IMR-90 (cell line): ENCODE results near the gene PPP2R5A. TPM values are rescaled to one million over a fixed set of nuclear protein-coding genes. Genes with fewer than 3 reads are reported as not detected.

Experiments used
- ATAC-seq: fragments of 200-7000 bp; cut with Tn5 transposase; 2 replicates; pipeline ENCODE4 v1.9.1; 2020; ENCODE audit warnings: low read depth, mild to moderate bottlenecking, moderate library complexity
- BruUV-seq: library from RNA; stranded (reverse); fragments of 400-500 nt; replicated peaks from 2 replicates; lab custom pipeline; 2021; lab: Mats Ljungman, UMichigan
- CTCF ChIA-PET: fragments of 300-600 bp; formaldehyde crosslinking; extraction: SDS; loops from one replicate; lab custom pipeline; 2021; ENCODE audit warnings: antibody characterized with exemption; lab: Yijun Ruan, JAX
- POLR2A ChIA-PET: fragments of 300-600 bp; sonication (Branson Sonifier 250); formaldehyde crosslinking; loops from one replicate; lab custom pipeline; 2022; ENCODE audit warnings: antibody characterized with exemption; ENCODE audit not compliant: unreplicated experiment; lab: Charles Lee
- DNase-seq: peaks from one replicate; pipeline ENCODE4 v3.0.0; 2013
- H2AFZ ChIP-seq: replicated peaks from 2 replicates; pipeline ENCODE3; 2013; ENCODE audit warnings: low read length, mild to moderate bottlenecking; ENCODE audit not compliant: poor library complexity
- H2AK5ac ChIP-seq: 2 replicates; pipeline ENCODE4 v1.6.1; 2013; ENCODE audit warnings: low read depth, low read length, inconsistent platforms
- H2AK9ac ChIP-seq: replicated peaks from 2 replicates; pipeline ENCODE3; 2013; ENCODE audit warnings: mild to moderate bottlenecking, low read depth, low read length, moderate library complexity; ENCODE audit not compliant: poor library complexity
- H2BK120ac ChIP-seq: 2 replicates; pipeline ENCODE4 v1.6.1; 2013; ENCODE audit warnings: low read depth, low read length, inconsistent platforms
- H2BK15ac ChIP-seq: 3 replicates; pipeline ENCODE4 v1.6.1; 2013; ENCODE audit warnings: low read depth, low read length, inconsistent platforms
- H2BK20ac ChIP-seq: 2 replicates; pipeline ENCODE4 v1.6.1; 2013; ENCODE audit warnings: low read depth, mild to moderate bottlenecking, inconsistent platforms, low read length, moderate library complexity
- H2BK5ac ChIP-seq: 2 replicates; pipeline ENCODE4 v1.6.1; 2013; ENCODE audit warnings: mild to moderate bottlenecking, low read depth, low read length, inconsistent platforms; ENCODE audit not compliant: poor library complexity, severe bottlenecking
- H3K14ac ChIP-seq: replicated peaks from 2 replicates; pipeline ENCODE4 v1.6.1; 2013; ENCODE audit warnings: low read depth, low read length, inconsistent platforms
- H3K18ac ChIP-seq: 2 replicates; pipeline ENCODE4 v1.6.1; 2013; ENCODE audit warnings: low read depth, low read length, control low read depth
- H3K23ac ChIP-seq: 2 replicates; pipeline ENCODE4 v1.6.1; 2013; ENCODE audit warnings: low read depth, low read length, inconsistent platforms
- H3K27ac ChIP-seq: 2 replicates; pipeline ENCODE4 v1.5.1; 2013; ENCODE audit warnings: mild to moderate bottlenecking, control low read depth, low read length; ENCODE audit not compliant: insufficient read depth
- H3K27me3 ChIP-seq: 2 replicates; pipeline ENCODE4 v1.6.1; 2013; ENCODE audit warnings: low read length; ENCODE audit not compliant: control insufficient read depth, insufficient read depth
- H3K36me3 ChIP-seq: 2 replicates; pipeline ENCODE4 v1.6.1; 2013; ENCODE audit warnings: low read length, mixed read lengths; ENCODE audit not compliant: control insufficient read depth, insufficient read depth
- H3K4ac ChIP-seq: 2 replicates; pipeline ENCODE4 v1.6.1; 2013; ENCODE audit warnings: low read depth, low read length, inconsistent platforms
- H3K4me1 ChIP-seq: 2 replicates; pipeline ENCODE4 v1.6.1; 2013; ENCODE audit warnings: low read length, mixed read lengths; ENCODE audit not compliant: control insufficient read depth, insufficient read depth
- H3K4me2 ChIP-seq: 2 replicates; pipeline ENCODE4 v1.6.1; 2013; ENCODE audit warnings: low read depth, mild to moderate bottlenecking, control low read depth, low read length, moderate library complexity
- H3K4me3 ChIP-seq: 2 replicates; pipeline ENCODE4 v1.5.1; 2013; ENCODE audit warnings: low read depth, mild to moderate bottlenecking, control low read depth, low read length, moderate library complexity; ENCODE audit not compliant: insufficient read depth
- H3K56ac ChIP-seq: 2 replicates; pipeline ENCODE4 v1.6.1; 2013; ENCODE audit warnings: low read length, inconsistent platforms; ENCODE audit not compliant: insufficient read depth; ENCODE audit errors: extremely low read depth
- H3K79me1 ChIP-seq, 2 experiments: 2 replicates each; pipeline ENCODE4 v1.6.1; 2013; ENCODE audit warnings: low read length in 2 of 2, inconsistent platforms in 1 of 2, low read depth in 1 of 2
- H3K9ac ChIP-seq: 2 replicates; pipeline ENCODE4 v1.6.1; 2013; ENCODE audit warnings: low read depth, low read length, control low read depth
- H3K9me1 ChIP-seq: 2 replicates; pipeline ENCODE4 v1.6.1; 2013; ENCODE audit warnings: low read length, inconsistent platforms; ENCODE audit not compliant: insufficient read depth
- H3K9me3 ChIP-seq: 2 replicates; pipeline ENCODE4 v1.6.1; 2013; ENCODE audit warnings: low read length; ENCODE audit not compliant: control insufficient read depth, insufficient read depth
- H4K20me1 ChIP-seq: 2 replicates; pipeline ENCODE4 v1.6.1; 2013; ENCODE audit warnings: low read length, inconsistent platforms; ENCODE audit not compliant: insufficient read depth
- H4K5ac ChIP-seq: 2 replicates; pipeline ENCODE4 v1.6.1; 2013; ENCODE audit warnings: mild to moderate bottlenecking, low read depth, low read length, control low read depth
- H4K8ac ChIP-seq, 2 experiments: 2 replicates each; pipeline ENCODE4 v1.6.1; 2013; ENCODE audit warnings: low read depth in 2 of 2, low read length in 2 of 2, control low read depth in 1 of 2, inconsistent platforms in 1 of 2
- H4K91ac ChIP-seq: 2 replicates; pipeline ENCODE4 v1.6.1; 2013; ENCODE audit warnings: low read depth, low read length, inconsistent platforms; ENCODE audit not compliant: insufficient read depth
- BHLHE40 ChIP-seq: fragments of 150-350 bp; IDR thresholded peaks from 2 replicates; pipeline ENCODE4 v1.6.1; 2016; ENCODE audit warnings: mild to moderate bottlenecking, low read depth, low read length
- CEBPB ChIP-seq: IDR thresholded peaks from 2 replicates; pipeline ENCODE4 v1.6.1; 2012; ENCODE audit warnings: low read depth, low read length, improper control_type of control experiment
- CHD1 ChIP-seq: IDR thresholded peaks from 2 replicates; pipeline ENCODE4 v1.6.1; 2012; ENCODE audit warnings: low read depth, low read length, improper control_type of control experiment
- CTCF ChIP-seq: conservative IDR thresholded peaks from 2 replicates; pipeline ENCODE4 v1.5.1; 2012; ENCODE audit warnings: mild to moderate bottlenecking, low read depth, low read length, improper control_type of control experiment
- ELK1 ChIP-seq: fragments of 150-350 bp; IDR thresholded peaks from 2 replicates; pipeline ENCODE4 v1.6.1; 2016; ENCODE audit warnings: low read depth, mild to moderate bottlenecking, low read length, moderate library complexity, borderline replicate concordance
- FOS ChIP-seq: fragments of 150-350 bp; IDR thresholded peaks from 2 replicates; pipeline ENCODE4 v1.6.1; 2016; ENCODE audit warnings: low read depth, low read length
- MAFK ChIP-seq: IDR thresholded peaks from 2 replicates; pipeline ENCODE4 v1.6.1; 2012; ENCODE audit warnings: low read depth, low read length, improper control_type of control experiment
- MAZ ChIP-seq: IDR thresholded peaks from 2 replicates; pipeline ENCODE4 v1.6.1; 2012; ENCODE audit warnings: low read depth, mild to moderate bottlenecking, low read length, improper control_type of control experiment, moderate library complexity, borderline replicate concordance
- MXI1 ChIP-seq: IDR thresholded peaks from 2 replicates; pipeline ENCODE4 v1.6.1; 2012; ENCODE audit warnings: low read depth, mild to moderate bottlenecking, low read length, moderate library complexity, borderline replicate concordance
- NFE2L2 ChIP-seq: fragments of 150-350 bp; IDR thresholded peaks from 2 replicates; pipeline ENCODE4 v1.6.1; 2016; ENCODE audit warnings: low read depth, mild to moderate bottlenecking, low read length
- POLR2A ChIP-seq: IDR thresholded peaks from 2 replicates; pipeline ENCODE4 v1.6.1; 2012; ENCODE audit warnings: mild to moderate bottlenecking, low read depth, low read length
- RAD21 ChIP-seq: IDR thresholded peaks from 2 replicates; pipeline ENCODE4 v1.6.1; 2012; ENCODE audit warnings: low read length, improper control_type of control experiment
- RCOR1 ChIP-seq: IDR thresholded peaks from 2 replicates; pipeline ENCODE4 v1.6.1; 2012; ENCODE audit warnings: mild to moderate bottlenecking, low read length, improper control_type of control experiment; ENCODE audit not compliant: insufficient replicate concordance
- RFX5 ChIP-seq: IDR thresholded peaks from 2 replicates; pipeline ENCODE4 v1.8.0; 2012; ENCODE audit warnings: low read depth, mild to moderate bottlenecking, low read length, moderate library complexity
- SMC3 ChIP-seq: fragments of 150-350 bp; IDR thresholded peaks from 2 replicates; pipeline ENCODE4 v1.6.1; 2016; ENCODE audit warnings: low read depth, mild to moderate bottlenecking, antibody characterized with exemption, low read length, moderate library complexity
- USF2 ChIP-seq: fragments of 150-350 bp; IDR thresholded peaks from 2 replicates; pipeline ENCODE4 v1.6.1; 2017; ENCODE audit warnings: mild to moderate bottlenecking, antibody characterized with exemption, low read length, low read depth
- WGBS, 2 experiments: methylation state at CpG; one replicate each; pipeline versions ENCODE4 v1.1.5 to v1.1.7; 2013; ENCODE audit warnings: missing lambda C conversion rate in 2 of 2; ENCODE audit not compliant: insufficient read length in 1 of 2; ENCODE audit errors: extremely low coverage in 2 of 2; 5-methylcytosine and 5-hydroxymethylcytosine counted together
- dilution Hi-C: fragments of 300-500 bp; cut with HindIII; formaldehyde crosslinking; loops from one replicate; pipeline ENCODE4 v1.14.3; 2018; ENCODE audit warnings: low sequenced_read_pairs; ENCODE audit not compliant: unreplicated experiment
- in situ Hi-C: fragments of 300-500 bp; cut with MboI; formaldehyde crosslinking; loops from 3 replicates; pipeline ENCODE4 v1.14.3; 2019; ENCODE audit warnings: low sequenced_read_pairs, inconsistent platforms, mixed read lengths
- intact Hi-C: fragments of 100-400 bp; cut with micrococcal nuclease; formaldehyde crosslinking; loops from 2 replicates; pipeline ENCODE4 v1.10.0; 2022
- polyA plus RNA-seq, 3 experiments: library from polyadenylated mRNA; depleted of rRNA; stranded (reverse); fragments of >200 nt; gene quantifications; 2 replicates each; pipeline ENCODE4 v1.2.3, GENCODE V29; 2012; ENCODE audit warnings: low replicate concordance in 1 of 3
- total RNA-seq: library from RNA; depleted of rRNA; stranded (reverse); fragments of >200 nt; gene quantifications from 2 replicates; pipeline ENCODE4 v1.2.3, GENCODE V29; 2012

Gene PPP2R5A
- total and polyA plus RNA-seq, 2 of the 4 experiments (the other 2 are of a cell fraction): 8.4 to 12.6 TPM

- Histone ChIP-seq H3K4me1 (peaks cover 2% of the 10 kb centered on the region; the same call in 1 of the 2 replicates), H3K9ac (no peak overlapping the region), H2BK15ac (no peak overlapping the region), H3K9me1 (no peaks in the 10 kb centered on the region), H4K5ac (no peak overlapping the region), H3K27me3 (no peaks in the 10 kb centered on the region), H3K23ac (no peak overlapping the region), H3K27ac (no peak overlapping the region), H2BK5ac (no peak overlapping the region), H3K4ac (no peak overlapping the region), H3K4me3 (no peak overlapping the region), H3K36me3 (no peaks in the 10 kb centered on the region), H4K91ac (no peak overlapping the region), H4K8ac (no peak overlapping the region), H4K20me1 (no peaks in the 10 kb centered on the region), H2BK20ac (no peak overlapping the region), H2AK5ac (no peak overlapping the region), H3K79me1 (no peaks in the 10 kb centered on the region), H2AK9ac (no peak overlapping the region), H3K18ac (no peak overlapping the region), H3K9me3 (no peaks in the 10 kb centered on the region), H3K56ac (no peak overlapping the region), H3K14ac (no peak overlapping the region), H3K4me2 (no peak overlapping the region), H2AFZ (no peak overlapping the region), H2BK120ac (no peak overlapping the region)
- POLR2A ChIA-PET: no interaction called here
- DNase-seq (no peak), ATAC-seq (no peak)
- TF ChIP-seq RFX5 (no peak), RCOR1 (no peak), POLR2A (no peak), USF2 (no peak), RAD21 (no peak), ELK1 (no peak), NFE2L2 (no peak), MAFK (no peak), CEBPB (no peak), MXI1 (no peak), CTCF (no peak), CHD1 (no peak), BHLHE40 (no peak), MAZ (no peak), FOS (no peak), SMC3 (no peak)
- CTCF ChIA-PET: interaction anchor here (0.5 to 0.9 kb wide), 2 partner anchors 13 to 17 kb away, joined by 3 to 4 read pairs; no protein-coding TSS in a partner anchor
- in situ Hi-C loops: no loop called here
- dilution Hi-C loops: no loop called here
- intact Hi-C loops: no loop called here
- no TSS peak for BruUV-seq
- 60% methylated on average over 1 of the region's 4 CpGs; no CpG with 5 or more reads in 1 of the 2 experiments for WGBS, 2 experiments
Observed at GRCh38 chr1:212257157-212257556, 28.1 kb upstream of the PPP2R5A start.
